GM12874 (cell line): ENCODE data around the gene SMCO1.

Experiments
- TF ChIP-seq, protein P1 (sequence below): IDR thresholded peaks from 2 replicates; pipeline ENCODE4 v1.5.1; 2011; ENCODE audit warnings: low read depth, mild to moderate bottlenecking, control low read depth, low read length, moderate library complexity; ENCODE audit not compliant: insufficient read depth

Gene SMCO1

DNA sequence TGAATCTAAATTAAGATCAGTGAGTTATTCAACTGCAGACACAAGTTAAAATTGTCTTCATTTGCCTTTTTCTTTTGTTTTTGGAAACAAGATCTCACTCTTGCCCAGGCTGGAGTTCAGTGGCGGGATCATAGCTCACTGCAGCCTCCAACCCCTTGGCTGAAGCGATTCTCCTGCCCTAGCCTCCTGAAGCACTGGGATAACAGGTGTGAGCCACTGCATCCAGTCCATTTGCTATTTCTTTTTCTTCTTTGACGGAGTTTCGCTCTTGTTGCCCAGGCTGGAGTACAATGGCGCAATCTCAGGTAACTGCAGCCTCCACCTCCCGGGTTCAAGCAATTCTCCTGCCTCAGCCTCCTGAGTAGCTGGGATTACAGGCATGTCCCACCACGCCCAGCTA lies 21.9 kb downstream of the SMCO1 start:
- TF ChIP-seq, protein P1, sequence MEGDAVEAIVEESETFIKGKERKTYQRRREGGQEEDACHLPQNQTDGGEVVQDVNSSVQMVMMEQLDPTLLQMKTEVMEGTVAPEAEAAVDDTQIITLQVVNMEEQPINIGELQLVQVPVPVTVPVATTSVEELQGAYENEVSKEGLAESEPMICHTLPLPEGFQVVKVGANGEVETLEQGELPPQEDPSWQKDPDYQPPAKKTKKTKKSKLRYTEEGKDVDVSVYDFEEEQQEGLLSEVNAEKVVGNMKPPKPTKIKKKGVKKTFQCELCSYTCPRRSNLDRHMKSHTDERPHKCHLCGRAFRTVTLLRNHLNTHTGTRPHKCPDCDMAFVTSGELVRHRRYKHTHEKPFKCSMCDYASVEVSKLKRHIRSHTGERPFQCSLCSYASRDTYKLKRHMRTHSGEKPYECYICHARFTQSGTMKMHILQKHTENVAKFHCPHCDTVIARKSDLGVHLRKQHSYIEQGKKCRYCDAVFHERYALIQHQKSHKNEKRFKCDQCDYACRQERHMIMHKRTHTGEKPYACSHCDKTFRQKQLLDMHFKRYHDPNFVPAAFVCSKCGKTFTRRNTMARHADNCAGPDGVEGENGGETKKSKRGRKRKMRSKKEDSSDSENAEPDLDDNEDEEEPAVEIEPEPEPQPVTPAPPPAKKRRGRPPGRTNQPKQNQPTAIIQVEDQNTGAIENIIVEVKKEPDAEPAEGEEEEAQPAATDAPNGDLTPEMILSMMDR: no peak

DNA sequence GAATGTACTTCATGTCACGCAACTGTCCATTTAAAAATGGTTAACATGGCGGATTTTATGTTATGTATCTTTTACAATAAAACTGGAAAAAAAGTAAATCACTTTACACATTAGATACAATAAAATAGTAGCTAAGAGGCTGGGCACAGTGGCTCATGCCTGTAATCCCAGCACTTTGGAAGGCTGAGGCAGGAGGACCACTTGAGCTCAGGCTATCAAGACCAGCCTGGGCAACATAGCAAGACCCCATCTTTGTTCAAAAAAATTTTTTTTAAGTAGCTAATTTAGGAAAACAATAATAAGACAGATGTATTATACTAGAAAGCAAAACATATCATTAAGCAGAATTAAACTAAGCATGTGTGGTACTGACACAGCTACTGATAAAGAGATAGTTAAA lies 23.1 kb downstream of the SMCO1 start:
- TF ChIP-seq, protein P1: no peak

DNA sequence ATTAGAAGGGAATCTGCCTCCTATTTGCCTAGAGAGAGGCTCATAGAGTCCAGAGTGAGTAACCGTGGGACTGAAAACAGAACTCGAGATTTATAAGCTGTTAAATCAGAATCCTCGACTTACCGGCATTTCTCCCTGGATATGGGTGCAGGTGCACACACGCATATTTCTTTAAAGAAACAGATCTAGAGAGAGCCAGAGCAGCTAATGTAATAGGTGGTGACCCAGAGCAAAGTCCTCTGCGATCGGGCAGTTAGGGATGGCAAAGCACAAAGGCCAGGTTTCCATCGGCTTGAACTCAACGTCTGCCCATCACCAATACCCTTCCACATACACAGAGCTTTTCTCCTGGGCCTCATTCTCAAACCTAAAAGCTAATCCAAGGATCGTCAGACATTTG lies 25.4 kb downstream of the SMCO1 start:
- TF ChIP-seq, protein P1: no peak

DNA sequence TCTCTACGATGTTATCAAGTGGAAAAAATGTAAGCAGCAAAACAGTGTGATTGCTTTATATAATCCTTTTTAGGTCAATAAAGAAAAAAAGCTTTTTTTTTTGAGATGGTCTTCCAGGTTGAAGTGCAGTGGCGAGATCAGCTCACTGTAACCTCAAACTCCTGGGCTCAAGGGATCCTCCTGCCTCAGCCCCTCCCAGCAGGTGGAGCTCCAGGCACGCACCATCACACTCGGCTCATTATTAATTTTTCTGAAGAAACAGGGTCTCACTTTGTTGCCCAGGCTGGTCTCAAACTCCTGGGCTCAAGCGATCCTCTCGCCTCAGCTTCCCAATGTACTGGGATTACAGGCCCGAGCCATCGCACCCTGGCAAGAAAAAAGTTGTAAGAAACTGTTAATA lies 28.9 kb downstream of the SMCO1 start:
- TF ChIP-seq, protein P1: peak; percentile 31

DNA sequence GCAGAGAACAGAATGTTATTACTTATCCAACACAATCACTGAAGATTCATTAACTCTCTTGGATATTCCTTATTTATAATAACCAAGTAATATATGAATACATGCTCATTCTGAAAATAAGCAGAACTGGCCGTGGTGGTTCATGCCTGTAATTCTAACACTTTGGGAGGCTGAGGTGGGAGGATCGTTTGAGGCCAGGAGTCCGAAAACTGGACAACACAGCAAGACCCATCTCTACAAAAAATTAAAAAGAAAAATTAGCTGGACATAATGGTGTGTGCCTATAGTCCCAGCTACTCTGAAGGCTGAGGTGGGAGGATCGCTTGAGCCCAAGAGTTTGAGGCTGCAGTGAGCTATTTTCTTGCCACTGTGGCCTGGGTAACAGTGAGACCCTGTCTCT lies 37.5 kb downstream of the SMCO1 start:
- TF ChIP-seq, protein P1: no peak

DNA sequence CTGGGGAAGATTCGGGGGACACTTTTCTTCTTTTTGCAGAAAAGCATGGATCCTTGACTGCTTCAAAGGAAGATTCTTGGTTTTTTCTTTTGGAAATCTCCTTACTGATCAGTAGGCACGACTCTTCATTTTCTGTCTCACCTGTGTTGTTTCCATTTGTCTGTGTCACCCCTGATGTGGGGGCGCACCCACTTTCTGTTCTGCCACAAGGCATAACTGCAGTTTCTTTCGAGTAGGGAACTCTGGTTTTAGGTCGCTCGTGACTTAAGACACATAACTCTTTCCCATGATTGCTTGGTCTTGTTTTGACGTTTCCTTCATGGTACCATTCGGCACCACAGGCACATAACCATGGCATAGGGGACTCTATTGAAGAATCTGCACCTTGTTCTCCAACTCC lies 42.9 kb downstream of the SMCO1 start:
- TF ChIP-seq, protein P1: no peak

DNA sequence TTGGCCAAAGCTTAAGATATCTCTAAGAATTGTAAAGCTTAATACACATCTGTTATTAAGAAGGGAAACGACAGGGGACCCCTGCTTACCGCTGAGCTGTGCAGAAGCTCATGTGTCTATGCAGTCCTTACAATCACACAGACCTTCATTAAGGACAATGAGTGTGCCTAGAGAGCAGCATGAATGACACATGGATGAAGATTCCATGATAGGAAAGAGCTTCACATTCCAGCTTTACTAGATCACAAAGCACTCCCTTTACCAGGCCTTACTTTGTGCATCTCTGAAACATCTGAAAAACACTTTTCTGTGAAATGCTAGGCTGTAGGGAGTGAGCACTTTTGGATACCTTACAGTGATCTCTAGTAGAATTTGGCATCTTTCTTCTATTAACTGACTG lies 43.6 kb downstream of the SMCO1 start:
- TF ChIP-seq, protein P1: no peak

DNA sequence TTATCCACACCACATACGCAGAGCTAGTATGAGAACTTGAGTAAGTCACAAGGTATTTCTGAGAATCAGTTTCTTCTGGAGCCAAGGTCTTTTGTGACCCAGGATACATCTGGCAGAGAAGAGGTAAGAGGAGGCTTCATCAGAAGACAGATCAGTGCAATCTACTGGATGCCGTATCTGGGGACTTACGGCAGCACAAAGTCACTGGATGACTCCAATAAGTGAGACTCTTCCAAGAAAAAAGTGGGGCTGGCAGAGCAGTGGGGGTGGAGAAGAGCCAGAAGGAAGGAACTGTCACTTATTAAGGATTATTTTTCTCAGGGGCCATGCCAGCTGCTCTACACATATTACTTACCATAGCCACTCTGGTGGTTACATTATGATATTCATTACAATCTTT lies 51.3 kb downstream of the SMCO1 start:
- TF ChIP-seq, protein P1: no peak
